ENCODE data around the gene ITPR1.

The ITPR1 gene

GRCh38 chr3:4599612-4600011 lies 106.5 kb downstream of the ITPR1 start:
- DNase-seq, result no peak

GRCh38 chr3:4600493-4600892 lies 107.3 kb downstream of the ITPR1 start:
- DNase-seq, result no peak

GRCh38 chr3:4601892-4602291 lies 108.7 kb downstream of the ITPR1 start:
- DNase-seq, result no peak

- DNase-seq, result no peak
These were observed 111.5 kb downstream of the ITPR1 start for GRCh38 chr3:4604693-4605092.

DNA sequence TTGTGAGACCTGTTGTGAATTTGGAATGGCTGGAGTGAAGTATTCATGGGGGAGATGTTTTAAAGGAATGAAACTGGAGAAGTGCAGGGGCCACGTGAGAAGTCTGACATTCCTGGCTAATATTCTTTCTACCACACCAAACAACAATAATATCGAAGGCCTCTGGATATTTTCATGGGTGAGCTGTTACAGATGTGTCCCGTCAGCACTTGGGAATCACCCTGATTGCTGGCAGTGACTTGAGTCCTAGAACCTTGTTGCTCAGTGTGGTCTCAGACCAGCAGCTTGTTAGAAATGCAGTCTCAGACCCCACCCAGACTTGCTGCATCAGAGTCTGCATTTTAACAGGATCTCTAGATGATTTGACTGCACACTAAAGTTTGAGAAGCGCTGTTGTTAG lies 113.8 kb downstream of the ITPR1 start:
- DNase-seq, result no peak

DNA sequence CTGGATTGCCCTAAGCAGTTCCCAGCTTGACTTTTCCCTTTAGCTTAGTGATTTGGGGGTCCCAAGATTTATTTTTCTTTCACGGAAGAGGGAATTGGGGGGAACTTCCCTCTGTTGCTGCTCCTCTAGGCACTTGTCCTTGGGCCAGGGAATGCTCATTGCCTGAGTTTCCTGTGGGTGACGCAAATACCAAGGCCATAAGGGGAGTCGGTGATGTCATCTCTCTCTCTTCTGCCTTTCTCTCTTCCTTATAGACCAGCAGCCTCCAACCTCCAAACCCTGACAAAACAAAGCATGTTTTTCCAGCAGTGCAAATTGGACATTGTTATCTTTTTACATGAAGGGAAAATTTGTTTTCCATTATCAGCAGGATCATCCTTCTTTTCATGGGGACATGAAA lies 120.2 kb downstream of the ITPR1 start:
- DNase-seq, result no peak

DNA sequence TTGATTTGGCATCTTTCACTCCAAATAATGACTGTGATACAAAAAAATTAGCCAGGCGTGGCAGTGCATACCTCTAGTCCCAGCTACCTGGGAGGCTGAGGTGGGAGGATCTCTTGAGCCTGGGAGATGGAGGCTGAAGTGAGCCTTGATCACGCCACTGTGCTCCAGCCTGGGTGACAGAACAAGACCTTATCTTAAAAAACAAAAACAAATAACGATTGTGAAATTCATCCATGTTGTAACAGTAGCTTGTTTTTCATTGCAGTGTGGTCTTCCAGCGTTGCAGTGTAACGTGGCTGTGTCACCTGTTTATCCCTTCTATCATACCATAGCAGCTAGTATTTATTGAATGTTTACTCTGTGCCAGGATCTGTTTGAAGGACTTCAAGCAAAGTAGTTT lies 120.9 kb downstream of the ITPR1 start:
- no peak for DNase-seq

GRCh38 chr3:4614927-4615326 lies 121.8 kb downstream of the ITPR1 start:
- no peak for DNase-seq

DNA sequence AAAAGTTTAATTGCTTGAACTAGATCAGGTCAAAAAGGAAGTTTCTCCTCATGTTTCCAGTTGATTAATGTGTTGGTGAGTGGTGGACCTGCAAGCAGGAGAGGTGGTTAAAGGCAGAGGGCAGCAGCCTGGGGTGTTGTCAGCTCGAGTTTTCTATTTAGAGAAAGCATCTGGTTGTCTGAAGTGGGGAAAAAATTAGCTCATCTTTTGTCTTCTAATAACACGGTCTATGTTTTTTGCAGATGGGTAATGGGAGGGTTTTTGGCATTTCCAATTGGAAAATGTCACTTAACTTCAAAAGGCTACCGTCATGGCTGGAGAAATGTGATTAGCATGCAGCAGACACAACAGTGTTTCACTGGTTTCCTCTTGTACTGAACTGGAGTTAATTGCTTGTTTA lies 122.6 kb downstream of the ITPR1 start:
- DNase-seq, result no peak

DNA sequence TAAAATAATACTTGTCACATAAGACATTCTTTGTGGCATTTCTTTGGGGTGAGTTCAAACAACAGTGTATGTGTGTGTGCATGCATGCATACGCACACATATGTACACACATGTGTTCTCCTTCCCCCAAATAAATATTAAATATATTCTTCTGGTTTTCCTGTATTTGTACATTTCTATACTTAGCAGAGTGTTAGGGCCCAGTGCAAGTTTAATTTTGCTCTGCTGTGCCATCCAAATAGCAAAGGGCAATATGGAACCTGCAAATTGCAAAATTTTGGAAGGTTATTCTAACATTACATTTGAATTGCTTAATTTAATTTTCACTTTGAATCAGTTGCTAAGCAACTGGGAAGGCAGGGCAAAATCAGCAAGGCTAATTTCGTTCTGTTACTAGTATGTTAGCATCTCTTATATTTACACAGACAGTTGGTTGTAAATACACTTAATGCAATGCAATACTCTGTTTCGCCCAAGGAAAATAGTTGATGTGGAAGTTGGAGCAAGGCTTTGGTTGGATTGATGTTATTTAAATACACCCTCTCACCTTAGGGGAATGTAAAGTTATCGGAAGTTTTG lies 130.4 kb downstream of the ITPR1 start:
- no peak for DNase-seq

- DNase-seq, result no peak
These were observed 134.7 kb downstream of the ITPR1 start for GRCh38 chr3:4627651-4628375.

DNA sequence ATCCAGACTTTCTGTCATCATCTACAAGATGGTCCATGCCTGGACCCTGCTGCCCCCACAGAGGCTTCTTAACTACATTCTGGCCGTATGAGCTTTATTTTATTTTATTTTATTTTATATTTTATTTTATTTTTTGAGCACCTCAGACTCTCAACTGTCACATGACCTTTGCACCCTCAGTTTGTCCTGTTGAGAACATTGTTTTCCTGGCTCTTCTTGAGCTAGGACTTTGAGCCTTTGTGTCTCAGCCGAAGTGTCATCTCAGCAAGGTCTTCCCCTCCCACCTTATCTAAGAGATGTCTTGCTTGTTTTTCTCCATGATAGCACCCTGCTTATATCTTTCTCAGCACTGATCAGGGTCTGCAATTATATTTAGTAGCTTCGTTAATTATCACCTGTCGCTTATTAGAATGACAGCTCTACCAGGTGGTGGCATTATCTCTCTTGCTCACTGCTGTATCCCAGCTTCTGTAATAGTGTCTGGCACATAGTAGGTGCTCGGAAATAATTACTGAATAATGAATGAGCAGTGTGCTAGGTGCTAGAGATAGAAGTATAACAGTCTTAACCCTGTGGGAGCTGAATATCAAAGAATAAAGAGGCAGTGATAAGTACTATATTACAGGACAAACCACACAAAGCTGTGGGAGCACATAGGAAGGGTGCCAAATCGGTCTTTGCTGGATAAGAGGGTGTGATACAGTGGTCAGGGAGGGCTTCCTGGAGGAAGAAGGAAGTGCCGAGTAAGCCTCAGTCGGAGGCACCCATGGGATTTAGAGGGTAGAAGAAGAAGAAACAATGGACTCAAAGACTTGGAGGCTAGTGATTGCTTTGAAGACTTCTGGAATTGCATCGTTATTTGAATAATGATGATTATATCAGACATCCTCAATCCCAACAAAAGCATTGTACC lies 136.2 kb downstream of the ITPR1 start:
- DNase-seq, result no peak

- DNase-seq, result no peak
These were observed 140.2 kb downstream of the ITPR1 start for GRCh38 chr3:4633078-4634004.

DNA sequence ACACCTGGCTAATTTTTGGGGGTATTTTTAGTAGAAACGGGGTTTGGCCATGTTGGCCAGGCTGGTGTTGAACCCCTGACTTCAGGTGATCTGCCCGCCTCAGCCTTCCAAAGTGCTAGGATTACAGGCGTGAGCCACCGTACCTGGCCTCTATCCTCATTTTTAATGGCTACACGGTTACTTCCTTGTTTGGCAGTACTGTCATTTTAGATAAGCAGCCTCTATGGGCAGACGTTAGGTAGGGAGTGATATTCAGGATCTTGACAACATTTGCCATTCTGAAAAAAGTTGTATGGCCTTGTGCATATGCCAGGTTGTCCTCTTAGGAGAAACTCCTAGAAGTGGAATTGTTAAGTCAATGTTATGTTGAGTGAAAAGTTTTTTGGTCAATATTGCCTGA lies 141.7 kb downstream of the ITPR1 start:
- DNase-seq, result no peak

DNA sequence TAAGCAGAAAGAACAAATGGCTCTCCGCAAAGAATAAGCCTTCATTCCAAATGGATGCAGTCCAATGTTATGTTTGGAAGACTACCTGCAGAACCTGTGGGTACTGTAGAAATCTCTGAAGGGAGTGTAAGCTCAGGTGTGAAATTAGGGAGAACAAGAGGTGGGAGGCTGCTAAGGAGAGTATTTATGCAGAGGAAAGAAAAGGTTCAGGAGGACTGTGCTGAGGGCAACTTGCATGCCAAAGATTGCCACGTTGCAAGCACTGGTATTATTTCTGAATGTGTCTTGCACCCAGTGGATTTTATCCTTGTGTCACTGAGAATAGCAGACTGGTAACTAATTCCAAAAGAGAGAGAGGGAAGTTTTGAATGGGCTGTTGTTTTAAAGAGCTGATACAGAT lies 144.1 kb downstream of the ITPR1 start:
- no peak for DNase-seq

DNA sequence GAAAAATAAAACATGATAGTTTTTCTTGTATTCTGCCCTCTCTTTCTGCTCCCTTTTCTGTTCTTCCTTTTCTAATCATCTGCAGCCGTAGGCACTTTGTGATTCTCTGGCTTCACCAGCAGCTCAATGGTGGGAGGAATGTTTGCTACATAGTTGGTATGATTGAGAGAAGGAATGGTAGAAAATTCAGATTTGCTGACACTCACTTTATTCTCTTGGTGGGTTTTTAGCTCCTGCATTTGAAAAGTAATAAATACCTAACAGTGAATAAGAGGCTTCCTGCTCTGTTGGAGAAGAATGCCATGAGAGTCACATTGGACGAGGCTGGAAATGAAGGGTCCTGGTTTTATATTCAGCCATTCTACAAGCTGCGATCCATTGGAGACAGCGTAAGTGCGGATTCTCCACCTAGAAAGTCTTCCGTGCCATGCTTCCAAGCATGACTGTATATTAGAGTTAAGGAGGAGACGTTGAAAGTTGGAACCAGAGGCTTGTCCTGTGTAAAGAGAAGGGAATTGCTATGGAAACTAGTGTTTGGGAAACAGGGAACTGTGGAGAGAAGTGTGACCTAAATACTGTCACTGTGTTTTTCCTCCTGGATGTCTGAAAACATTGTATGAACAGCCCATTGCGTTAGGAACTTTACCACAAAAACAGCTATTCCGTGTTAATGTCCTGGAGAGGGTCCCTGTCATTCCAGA lies 148.9 kb downstream of the ITPR1 start:
- no peak for DNase-seq

GRCh38 chr3:4642611-4643010 lies 149.5 kb downstream of the ITPR1 start:
- DNase-seq, result no peak

GRCh38 chr3:4643904-4644547 lies 150.9 kb downstream of the ITPR1 start:
- DNase-seq, result no peak

DNA sequence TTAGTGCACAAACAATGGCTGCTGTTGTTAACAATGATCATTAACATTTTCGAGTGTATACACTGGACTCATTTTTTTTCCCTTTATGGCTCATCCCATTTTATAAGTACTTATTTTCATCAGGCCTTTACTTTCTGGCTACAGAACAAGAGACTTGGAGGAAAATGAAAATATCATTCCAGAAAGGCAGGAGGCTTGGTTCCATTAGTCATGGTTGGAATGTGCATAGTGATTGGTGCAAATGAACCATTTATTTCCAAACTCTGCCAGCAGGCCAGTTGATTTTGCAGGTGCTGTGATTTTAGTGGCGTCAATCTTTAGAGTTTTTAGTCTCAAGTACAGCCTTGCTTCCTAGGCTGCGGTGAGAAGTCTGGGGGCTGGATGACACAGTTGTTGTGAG lies 151.8 kb downstream of the ITPR1 start:
- no peak for DNase-seq

DNA sequence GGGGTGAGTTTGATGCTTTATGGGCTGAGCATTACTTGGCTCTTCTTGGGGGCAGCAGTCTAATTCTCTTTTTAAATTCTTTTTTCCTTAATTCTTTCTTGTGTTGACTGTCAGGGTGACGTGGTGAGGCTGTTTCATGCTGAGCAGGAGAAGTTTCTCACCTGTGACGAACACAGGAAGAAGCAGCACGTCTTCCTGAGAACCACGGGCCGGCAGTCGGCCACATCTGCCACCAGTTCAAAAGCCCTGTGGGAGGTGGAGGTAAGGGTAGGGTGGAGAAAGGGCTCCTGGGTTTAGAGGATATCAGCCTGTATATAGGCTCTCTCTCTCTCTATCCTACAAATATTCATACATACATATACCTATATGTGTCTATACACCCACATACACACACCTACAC lies 152.3 kb downstream of the ITPR1 start:
- DNase-seq, result no peak

- no peak for DNase-seq
These were observed 154.3 kb downstream of the ITPR1 start for GRCh38 chr3:4647411-4647810.
